GM18502 (cell line): ENCODE data around the gene INPP5J.

Experiments
- ATAC-seq: cut with Tn5 transposase; IDR thresholded peaks from one replicate; pipeline ENCODE4 v1.9.1; 2021; ENCODE audit warnings: mild to moderate bottlenecking; ENCODE audit not compliant: unreplicated experiment, poor library complexity

Gene INPP5J

DNA sequence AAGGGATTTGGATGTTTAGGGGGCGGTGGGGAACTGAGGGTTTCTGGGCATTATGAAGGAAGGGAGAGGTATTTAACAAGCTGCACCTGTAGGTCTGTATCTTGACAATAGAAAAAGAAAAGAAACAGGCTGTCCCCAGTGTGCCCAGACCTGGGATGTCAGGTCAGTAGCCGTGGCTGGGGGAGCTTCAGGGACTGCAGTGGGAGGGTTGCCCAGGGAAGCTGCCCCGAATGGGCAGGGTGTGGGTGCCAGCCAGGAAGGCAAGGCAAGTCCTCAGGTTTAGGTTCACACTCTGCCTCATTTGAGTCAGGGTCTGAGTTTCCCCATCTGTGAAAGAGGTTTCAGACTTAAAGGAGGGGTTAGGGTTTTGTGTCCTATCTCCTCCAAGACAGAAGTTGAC, 1.5 kb downstream of the INPP5J start:
- ATAC-seq: no peak

DNA sequence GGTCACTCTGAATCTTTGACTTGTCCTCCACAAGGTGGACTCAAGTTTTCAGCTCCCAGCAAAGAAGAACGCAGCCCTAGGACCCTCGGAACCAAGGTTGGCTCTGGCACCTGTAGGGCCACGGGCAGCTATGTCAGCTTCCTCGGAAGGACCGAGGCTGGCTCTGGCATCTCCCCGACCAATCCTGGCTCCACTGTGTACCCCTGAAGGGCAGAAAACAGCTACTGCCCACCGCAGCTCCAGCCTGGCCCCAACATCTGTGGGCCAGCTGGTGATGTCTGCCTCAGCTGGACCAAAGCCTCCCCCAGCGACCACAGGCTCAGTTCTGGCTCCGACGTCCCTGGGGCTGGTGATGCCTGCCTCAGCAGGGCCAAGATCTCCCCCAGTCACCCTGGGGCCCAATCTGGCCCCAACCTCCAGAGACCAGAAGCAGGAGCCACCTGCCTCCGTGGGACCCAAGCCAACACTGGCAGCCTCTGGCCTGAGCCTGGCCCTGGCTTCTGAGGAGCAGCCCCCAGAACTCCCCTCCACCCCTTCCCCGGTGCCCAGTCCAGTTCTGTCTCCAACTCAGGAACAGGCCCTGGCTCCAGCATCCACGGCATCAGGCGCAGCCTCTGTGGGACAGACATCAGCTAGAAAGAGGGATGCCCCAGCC, 2.2 kb downstream of the INPP5J start:
- no peak for ATAC-seq

DNA sequence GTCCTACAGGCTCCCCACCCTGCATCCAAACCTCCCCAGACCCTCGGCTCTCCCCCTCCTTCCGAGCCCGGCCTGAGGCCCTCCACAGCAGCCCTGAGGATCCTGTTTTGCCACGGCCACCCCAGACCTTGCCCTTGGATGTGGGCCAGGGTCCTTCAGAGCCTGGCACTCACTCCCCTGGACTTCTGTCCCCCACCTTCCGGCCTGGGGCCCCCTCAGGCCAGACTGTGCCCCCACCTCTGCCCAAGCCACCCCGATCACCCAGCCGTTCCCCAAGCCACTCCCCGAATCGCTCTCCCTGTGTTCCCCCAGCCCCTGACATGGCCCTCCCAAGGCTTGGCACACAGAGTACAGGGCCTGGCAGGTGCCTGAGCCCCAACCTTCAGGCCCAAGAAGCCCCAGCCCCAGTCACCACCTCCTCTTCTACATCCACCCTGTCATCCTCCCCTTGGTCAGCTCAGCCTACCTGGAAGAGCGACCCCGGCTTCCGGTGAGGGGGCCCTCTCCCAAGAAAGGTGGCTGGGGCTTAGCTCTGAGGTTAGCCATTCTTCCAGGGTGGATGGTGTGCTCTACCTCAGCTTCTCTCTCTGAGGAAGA, 2.9 kb downstream of the INPP5J start:
- ATAC-seq: no peak

DNA sequence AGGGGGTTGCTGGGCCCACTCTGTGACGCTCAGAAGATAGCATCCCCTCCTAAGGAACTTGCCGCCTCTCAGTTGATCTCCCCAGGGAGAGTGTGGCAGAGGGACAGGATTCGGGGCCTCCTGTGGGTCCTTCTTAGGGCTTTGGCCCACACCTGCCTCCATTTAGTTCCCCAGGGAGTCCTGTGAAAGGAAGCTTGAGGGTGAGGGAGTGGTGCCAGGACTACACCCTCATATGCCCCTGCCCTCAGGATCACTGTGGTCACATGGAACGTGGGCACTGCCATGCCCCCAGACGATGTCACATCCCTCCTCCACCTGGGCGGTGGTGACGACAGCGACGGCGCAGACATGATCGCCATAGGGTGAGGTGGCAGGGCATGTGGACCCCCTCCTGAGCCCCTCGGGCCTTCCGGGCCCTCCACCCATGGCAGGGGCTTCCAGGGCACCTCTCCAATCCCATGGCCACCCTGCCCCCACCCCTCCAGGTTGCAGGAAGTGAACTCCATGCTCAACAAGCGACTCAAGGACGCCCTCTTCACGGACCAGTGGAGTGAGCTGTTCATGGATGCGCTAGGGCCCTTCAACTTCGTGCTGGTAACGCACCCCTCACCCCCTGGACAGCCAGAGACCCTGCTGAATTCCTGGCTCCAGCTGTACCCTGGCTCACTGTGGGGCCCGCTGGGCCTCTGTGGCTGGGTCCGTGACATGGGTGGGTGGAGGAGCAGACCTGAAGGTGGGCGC, 3.5 kb downstream of the INPP5J start:
- ATAC-seq: no peak

DNA sequence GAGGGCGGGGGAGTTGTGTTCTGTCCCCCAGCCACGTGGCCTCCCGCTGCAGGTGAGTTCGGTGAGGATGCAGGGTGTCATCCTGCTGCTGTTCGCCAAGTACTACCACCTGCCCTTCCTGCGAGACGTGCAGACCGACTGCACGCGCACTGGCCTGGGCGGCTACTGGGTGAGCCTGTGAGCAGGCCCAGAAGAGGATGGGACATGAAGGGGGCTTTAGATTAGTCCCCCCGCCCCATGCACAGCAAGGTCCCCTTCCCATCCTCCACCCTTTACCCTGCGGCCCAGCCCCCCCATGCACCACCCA, 4.1 kb downstream of the INPP5J start:
- no peak for ATAC-seq

DNA sequence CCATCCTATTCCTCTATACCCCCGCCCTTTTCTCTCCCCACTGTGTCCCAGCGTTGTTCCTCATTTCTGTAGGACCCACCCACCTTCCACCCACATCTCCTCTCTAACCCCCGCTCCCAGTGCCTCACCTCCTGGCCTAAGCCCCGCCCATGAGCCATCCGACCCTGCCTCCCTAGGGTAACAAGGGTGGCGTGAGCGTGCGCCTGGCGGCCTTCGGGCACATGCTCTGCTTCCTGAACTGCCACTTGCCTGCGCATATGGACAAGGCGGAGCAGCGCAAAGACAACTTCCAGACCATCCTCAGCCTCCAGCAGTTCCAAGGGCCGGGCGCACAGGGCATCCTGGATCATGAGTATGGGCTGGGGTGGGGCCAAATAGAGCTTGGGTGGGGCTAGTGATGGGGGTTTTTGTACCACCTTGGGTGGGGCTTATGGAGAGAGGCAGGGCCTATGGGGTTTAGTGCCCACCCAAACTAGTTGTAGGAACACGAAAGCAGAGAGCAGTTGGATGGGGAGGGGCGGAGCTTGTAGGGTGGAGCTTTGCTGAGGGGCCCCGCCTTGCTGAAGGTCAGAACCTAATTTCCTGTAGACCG, 4.5 kb downstream of the INPP5J start:
- no peak for ATAC-seq

DNA sequence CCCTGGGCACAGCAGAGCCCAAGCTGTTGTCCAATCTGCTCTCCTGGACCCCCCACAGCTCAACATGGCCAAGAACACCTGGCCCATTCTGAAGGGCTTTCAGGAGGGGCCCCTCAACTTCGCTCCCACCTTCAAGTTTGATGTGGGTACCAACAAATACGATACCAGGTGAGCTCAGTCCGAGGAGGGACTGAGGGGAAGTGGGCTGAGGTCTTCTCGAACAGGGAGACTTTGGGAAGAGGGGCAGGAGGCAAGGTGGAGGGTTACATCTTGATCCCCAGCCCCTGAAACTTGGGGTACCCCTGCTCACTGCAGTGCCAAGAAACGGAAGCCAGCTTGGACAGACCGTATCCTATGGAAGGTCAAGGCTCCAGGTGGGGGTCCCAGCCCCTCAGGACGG, 5.4 kb downstream of the INPP5J start:
- ATAC-seq: no peak

DNA sequence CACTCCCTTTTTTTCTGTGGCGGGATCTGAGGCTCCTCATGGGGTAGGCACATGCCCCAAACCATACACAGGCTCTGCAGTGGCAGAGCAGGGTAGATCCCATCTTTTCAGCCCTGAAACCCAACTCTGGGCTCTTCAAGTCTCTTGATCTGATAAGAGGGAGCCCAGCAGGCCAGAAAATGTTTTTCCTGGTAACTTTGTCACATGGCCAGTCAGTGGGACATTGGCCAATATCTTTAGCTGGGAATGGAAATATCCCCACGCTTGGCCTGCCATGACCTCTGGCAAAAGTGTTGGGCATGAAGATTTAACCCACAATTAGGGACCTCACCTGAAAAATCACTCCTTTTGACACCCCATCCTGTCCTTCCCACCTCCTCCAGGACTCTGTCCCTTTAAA, 8.1 kb downstream of the INPP5J start:
- no peak for ATAC-seq

DNA sequence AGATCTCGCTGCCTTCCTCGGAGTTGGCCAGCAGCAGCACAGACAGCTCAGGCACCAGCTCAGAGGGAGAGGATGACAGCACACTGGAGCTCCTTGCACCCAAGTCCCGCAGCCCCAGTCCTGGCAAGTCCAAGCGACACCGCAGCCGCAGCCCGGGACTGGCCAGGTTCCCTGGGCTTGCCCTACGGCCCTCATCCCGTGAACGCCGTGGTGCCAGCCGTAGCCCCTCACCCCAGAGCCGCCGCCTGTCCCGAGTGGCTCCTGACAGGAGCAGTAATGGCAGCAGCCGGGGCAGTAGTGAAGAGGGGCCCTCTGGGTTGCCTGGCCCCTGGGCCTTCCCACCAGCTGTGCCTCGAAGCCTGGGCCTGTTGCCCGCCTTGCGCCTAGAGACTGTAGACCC, 11.1 kb downstream of the INPP5J start:
- no peak for ATAC-seq

DNA sequence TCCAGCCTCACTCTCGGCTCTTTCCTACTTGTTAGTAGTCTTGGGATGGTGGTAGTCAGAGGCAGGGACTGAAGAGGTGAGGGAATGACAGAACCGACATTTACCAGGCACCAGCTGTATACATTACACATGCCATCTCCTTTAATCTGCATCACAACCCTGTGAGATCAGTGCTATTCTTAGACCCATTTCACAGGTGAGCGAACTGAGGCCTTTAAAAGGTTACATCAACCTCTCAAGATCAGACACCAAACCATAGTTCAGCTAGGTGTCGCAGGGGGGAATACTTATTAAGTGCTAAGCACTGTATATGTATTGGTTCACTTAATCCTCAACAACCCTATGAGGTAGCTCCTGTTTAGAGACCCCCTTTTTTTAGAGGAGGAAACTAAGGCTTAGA, 11.9 kb downstream of the INPP5J start:
- ATAC-seq: no peak

DNA sequence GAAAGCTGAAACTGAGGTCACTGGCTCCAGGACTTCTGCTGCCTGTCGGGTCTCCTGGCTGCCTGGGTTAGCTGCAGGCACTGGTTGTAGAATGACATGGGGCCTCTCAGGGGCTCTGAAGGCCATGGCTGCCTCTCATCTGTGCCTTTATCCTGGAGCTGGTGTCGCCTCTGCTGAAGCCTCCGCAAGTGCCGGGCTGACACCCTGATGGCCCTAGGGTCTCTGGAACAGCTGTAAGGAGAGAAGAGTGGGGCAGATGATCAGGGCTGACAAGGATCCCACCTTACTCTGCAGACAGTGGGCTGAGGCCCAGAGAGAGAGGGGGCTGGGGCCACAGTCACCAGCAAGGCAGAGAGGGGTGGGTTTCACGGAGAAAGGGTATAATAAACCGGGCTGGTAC, 12.9 kb downstream of the INPP5J start:
- no peak for ATAC-seq

DNA sequence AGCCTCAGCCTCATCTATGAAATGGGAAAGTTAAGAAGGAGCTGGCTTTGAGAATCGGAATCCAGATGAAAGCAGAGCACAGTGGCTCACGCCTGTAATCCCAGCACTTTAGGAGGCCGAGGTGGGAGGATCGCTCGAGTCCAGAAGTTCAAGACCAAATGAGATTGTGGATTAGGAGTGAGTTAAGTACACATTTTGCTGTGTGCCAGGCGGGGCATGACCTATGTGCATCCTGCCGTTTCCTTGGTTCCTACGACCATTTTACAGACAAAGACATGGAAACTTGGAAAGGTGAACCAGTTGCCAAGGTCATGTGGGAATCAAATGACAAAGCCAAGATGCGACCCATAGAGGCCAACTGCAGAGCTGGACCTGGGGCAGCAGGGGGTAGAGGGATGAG, 13.4 kb downstream of the INPP5J start:
- ATAC-seq: no peak

DNA sequence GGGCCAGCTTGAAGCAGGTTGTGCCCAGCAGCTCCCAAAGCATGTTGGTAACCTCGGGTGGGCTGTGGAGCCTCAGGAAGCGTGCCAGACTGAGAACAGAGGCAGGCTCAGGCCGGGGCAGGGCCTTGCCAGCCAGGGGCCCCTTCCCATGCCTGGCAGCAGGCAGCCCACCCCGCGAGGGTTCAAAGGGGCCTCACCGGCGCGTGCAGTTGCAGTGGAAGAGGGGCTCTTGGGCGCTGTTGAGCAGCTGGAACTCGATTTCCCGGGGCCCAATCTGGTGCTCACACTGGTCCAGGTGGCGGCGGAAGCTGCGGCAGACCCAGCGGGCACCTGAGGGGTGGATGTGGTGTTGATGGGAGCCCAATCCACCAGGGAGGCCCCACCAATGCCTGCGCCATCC, 13.9 kb downstream of the INPP5J start:
- ATAC-seq: no peak

DNA sequence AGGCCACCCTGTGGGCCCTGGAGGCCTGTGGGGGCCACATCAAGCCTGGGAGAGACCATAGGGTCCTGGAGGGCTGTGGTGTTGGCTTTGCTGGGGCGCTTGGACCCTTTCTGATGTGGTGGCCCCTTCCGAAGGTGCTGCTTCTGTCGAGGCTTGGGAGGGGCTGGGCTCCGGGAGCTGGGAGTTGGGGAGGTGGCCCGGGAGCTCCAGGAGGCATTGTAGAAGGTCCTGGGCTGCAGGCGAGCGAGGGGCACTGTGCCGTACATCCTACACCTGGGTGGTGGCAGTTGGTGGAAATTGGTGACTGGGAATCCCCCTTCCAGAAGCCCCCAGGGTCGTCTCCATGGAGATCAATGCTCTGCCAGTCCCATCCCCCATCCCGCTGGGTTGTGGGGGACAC, 15.0 kb downstream of the INPP5J start:
- ATAC-seq: no peak

DNA sequence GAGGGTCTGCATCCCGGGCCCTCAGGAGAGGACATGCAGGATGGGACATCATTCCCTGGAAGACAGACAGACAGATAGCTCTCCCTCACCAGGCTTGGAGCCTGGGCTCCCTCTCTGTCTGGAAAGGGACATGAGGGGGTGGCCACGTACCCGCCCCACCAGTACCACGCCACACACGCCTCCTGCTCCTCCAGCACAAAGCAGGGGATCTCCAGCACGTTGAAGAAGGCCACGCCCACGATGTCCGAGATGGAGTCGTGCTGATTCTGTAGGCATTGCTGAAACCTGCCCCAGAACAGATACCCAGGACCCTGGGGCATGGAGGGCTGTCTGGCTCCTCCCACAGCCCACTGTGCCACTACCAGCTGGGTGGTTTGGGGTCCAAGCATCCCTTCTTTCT, 15.4 kb downstream of the INPP5J start:
- no peak for ATAC-seq

DNA sequence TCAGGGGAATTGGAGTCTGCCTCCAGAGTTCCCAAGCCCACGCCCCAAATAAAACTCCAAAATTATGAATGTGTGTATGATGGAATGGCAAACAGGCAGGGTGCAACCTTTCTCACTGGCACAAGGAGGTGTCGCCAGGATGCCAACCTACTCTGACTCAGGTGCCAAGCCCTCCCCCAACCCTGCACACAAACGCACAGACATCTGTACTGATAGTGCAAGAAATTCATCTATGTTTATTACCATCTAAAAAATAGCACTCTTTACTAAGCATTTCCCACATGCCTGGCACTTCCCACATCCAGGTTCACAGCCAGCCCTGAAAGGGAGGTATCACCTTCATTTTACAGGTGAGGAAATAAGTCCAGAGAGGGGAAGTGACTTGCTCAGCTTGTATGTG, 16.3 kb downstream of the INPP5J start:
- no peak for ATAC-seq

DNA sequence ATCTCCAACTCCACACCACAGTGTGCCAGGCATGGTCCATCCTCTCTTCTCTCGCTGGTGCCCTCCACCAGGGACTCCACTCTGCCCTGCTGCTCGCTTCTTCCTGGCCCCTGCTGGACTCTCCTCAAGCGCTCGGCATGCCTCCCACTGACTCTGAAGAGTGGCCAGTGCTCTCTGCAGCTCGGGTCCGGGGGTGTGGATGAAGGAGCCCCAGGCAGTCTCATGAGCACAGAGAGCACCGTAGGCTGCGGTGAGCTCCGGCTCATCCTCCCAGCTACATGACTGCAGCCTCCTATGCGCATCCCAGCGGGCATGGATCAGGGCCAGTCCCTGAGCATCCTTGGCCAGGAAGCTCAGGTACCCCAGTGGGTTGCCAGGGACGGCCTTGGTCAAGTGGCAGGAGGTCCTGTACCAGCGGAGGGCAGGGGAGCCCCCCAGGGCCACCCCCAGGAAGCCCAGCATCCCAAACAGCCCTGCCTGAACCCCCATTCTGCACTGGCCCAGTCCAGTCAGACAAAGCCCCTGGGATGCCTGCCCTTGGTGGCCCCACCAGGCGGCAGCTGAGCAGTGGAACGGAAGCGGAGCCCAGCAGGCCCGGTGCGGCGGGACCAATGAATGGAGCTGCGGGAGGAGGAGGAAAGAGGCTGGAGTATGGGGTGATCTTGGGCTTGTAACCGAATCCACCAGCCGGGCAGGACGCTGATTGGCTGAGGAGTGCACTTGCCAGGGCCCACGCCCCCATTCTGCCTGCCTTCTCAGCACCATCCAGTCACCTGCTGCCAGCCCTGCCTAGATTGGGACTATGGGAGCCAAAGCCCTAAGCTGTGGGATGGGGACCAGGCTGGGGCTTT, 17.3 kb downstream of the INPP5J start, which contains the start of gene PLA2G3:
Gene PLA2G3 (minus strand): TSS at position 643 of the 851 bp plus-strand sequence. CDS start 154 bp downstream, at position 489.
- ATAC-seq: no peak

DNA sequence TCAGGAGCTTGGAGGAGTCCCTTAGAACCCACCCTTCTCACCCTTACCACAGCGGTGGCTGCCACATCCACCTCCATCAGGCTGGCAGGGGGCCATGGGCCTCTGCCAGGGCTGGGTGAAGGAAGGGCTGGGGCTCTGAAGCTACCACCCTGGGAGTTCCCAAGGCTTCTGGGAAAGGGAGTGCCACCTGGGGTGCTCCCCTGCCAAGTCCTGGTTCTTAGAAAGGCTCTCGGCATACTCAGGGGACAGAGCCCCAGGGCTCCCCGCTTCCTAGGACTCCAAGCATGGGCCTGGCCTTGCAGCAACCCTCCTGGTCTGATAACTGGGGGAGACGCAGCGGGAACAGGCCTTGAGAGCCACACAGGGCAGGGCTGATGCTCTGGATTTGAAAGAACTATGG, 18.0 kb downstream of the INPP5J start:
- ATAC-seq: no peak

DNA sequence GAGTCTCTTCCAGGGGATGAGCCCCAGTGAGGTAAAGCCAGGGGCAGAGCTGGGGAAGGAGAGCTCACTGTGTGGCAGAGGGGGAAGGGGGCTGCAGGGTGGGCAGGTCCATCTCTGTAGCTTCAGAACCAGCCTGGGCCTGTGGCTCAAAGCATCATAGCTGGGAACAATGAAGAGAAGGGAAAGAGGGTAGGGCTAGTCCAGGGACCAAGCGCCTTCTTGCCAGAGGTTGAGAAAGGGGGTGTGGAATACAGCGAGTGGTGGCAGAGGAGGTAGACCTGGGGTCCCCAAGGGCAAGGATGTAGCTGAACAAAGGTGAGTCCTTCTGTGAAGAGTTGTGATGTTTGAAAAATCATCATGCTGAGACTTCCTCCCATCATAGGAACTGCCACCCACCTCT, 18.8 kb downstream of the INPP5J start:
- no peak for ATAC-seq

DNA sequence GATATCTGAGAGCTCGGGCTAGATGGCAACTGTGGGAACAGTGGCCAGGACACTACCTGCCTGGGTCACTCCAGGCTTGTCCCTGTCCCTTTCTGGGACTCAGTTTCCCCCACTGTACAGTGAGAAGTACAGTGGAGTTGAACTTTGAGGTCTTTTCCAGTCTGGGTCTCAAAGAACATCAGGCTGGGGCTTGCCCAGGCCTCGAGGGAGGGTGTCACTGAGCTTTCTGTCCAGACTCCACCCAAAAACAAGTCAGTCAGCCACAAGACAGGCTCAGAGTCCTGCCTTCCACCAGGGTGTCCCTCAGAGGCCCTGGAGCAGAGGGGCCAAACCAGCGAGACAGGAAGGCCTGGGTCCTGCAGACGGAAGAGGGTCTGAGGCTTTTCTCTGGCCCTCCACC, 19.5 kb downstream of the INPP5J start:
- ATAC-seq: no peak

DNA sequence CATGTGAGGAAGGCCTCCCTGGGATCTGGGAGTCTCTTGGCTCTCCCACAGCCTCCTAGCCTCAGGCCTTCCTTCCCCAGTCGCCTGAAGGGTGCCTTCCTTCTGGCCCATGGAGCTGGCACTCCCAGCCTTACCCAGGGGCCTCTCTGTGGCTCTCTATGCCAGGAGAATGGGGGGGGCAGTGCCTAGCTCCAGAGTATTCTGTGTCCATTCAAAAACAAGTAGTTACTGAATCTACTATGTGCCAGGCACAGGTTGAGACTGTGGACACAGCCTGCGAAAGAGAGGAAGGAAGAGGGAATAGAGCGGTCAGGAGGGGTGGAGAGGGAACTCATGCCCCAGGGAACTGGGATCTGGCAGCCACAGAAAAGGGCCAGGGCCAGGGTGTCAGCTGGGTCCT, 20.3 kb downstream of the INPP5J start:
- ATAC-seq: no peak
